HepG2 (cell line): Measurements from ENCODE around the gene SRSF10. TPM values are rescaled to one million over a fixed set of nuclear protein-coding genes. Genes with fewer than 3 reads are reported as not detected.

Experiments used
- ARHGAP35 ChIP-seq: sonication (generic); formaldehyde crosslinking; IDR thresholded peaks from 2 replicates; pipeline ENCODE4 v1.9.0; 2022; ENCODE audit warnings: mild to moderate bottlenecking, inconsistent platforms, moderate library complexity, missing genetic modification reagents, borderline replicate concordance
- ATF7 ChIP-seq, 2 experiments: fragments of 450-650 bp in 1 of 2; sonication (generic) in 1 of 2; formaldehyde crosslinking in 1 of 2; IDR thresholded peaks; 2 replicates each; pipeline versions ENCODE4 v1.4.0 to v1.6.1; 2016 to 2020; ENCODE audit warnings: antibody characterized with exemption in 1 of 2, mild to moderate bottlenecking in 1 of 2, missing genetic modification reagents in 1 of 2
- CENPT ChIP-seq: sonication (generic); formaldehyde crosslinking; IDR thresholded peaks from 2 replicates; pipeline ENCODE4 v1.8.0; 2022; ENCODE audit warnings: low read depth, mild to moderate bottlenecking, moderate library complexity, missing genetic modification reagents
- CREB3 ChIP-seq: sonication (generic); formaldehyde crosslinking; IDR thresholded peaks from 2 replicates; pipeline ENCODE4 v1.5.0; 2020; ENCODE audit warnings: missing genetic modification reagents
- DBP ChIP-seq: sonication (generic); formaldehyde crosslinking; IDR thresholded peaks from 2 replicates; pipeline ENCODE4 v1.4.0; 2020; ENCODE audit warnings: missing genetic modification reagents; ENCODE audit errors: not compliant biosample characterization
- FOXA3 ChIP-seq: IDR thresholded peaks from 2 replicates; pipeline ENCODE4 v1.6.1; 2016; ENCODE audit warnings: missing genetic modification reagents, missing compliant biosample characterization
- GATAD1 ChIP-seq: IDR thresholded peaks from 2 replicates; pipeline ENCODE4 v1.6.1; 2016; ENCODE audit warnings: missing genetic modification reagents, missing compliant biosample characterization
- HOXD1 ChIP-seq: sonication (generic); formaldehyde crosslinking; IDR thresholded peaks from 2 replicates; pipeline ENCODE4 v1.5.0; 2020; ENCODE audit warnings: missing genetic modification reagents
- KMT2A ChIP-seq: sonication (generic); formaldehyde crosslinking; IDR thresholded peaks from 2 replicates; pipeline ENCODE4 v1.4.0; 2020; ENCODE audit warnings: missing genetic modification reagents
- MTERF4 ChIP-seq: sonication (generic); formaldehyde crosslinking; IDR thresholded peaks from 2 replicates; pipeline ENCODE4 v1.8.0; 2023; ENCODE audit warnings: mild to moderate bottlenecking, missing genetic modification reagents
- MYNN ChIP-seq: sonication (generic); formaldehyde crosslinking; IDR thresholded peaks from 2 replicates; pipeline ENCODE4 v1.4.0; 2020; ENCODE audit warnings: mild to moderate bottlenecking, low read depth, missing genetic modification reagents
- NCOA1 ChIP-seq: sonication (generic); formaldehyde crosslinking; IDR thresholded peaks from 2 replicates; pipeline ENCODE4 v1.9.0; 2021; ENCODE audit warnings: missing genetic modification reagents
- PHB2 ChIP-seq: fragments of 450-650 bp; IDR thresholded peaks from 2 replicates; pipeline ENCODE4 v1.6.1; 2018; ENCODE audit not compliant: partially characterized antibody
- RBM39 ChIP-seq: fragments of 200-400 bp; formaldehyde crosslinking; IDR thresholded peaks from one replicate; pipeline ENCODE4 v1.6.1; 2018; ENCODE audit warnings: antibody characterized with exemption, mild to moderate bottlenecking, low read depth, low read length; ENCODE audit not compliant: poor library complexity, severe bottlenecking
- SCMH1 ChIP-seq: sonication (generic); formaldehyde crosslinking; IDR thresholded peaks from 2 replicates; pipeline ENCODE4 v1.9.0; 2021; ENCODE audit warnings: missing genetic modification reagents, mild to moderate bottlenecking, borderline replicate concordance
- SMAD9 ChIP-seq: sonication (generic); formaldehyde crosslinking; IDR thresholded peaks from 2 replicates; pipeline ENCODE4 v1.5.1; 2020; ENCODE audit warnings: mild to moderate bottlenecking, missing genetic modification reagents
- SMC3 ChIP-seq: IDR thresholded peaks from 2 replicates; pipeline ENCODE4 v1.6.1; 2011; ENCODE audit warnings: low read length, improper control_type of control experiment
- SNAPC2 ChIP-seq: sonication (generic); formaldehyde crosslinking; IDR thresholded peaks from 2 replicates; pipeline ENCODE4 v1.8.1; 2022; ENCODE audit warnings: mild to moderate bottlenecking, missing genetic modification reagents
- THAP7 ChIP-seq: sonication (generic); formaldehyde crosslinking; IDR thresholded peaks from 2 replicates; pipeline ENCODE4 v1.8.1; 2023; ENCODE audit warnings: mild to moderate bottlenecking, missing genetic modification reagents
- TRIM24 ChIP-seq: sonication (generic); formaldehyde crosslinking; IDR thresholded peaks from 2 replicates; pipeline ENCODE4 v1.8.0; 2022; ENCODE audit warnings: mild to moderate bottlenecking, missing genetic modification reagents
- ZBTB21 ChIP-seq: sonication (generic); formaldehyde crosslinking; IDR thresholded peaks from 2 replicates; pipeline ENCODE4 v1.4.0; 2020; ENCODE audit warnings: missing genetic modification reagents
- ZFP62 ChIP-seq: sonication (generic); formaldehyde crosslinking; IDR thresholded peaks from 2 replicates; pipeline ENCODE4 v1.4.0; 2020; ENCODE audit warnings: missing genetic modification reagents
- ZNF20 ChIP-seq: sonication (generic); formaldehyde crosslinking; IDR thresholded peaks from 2 replicates; pipeline ENCODE4 v1.4.0; 2020; ENCODE audit warnings: mild to moderate bottlenecking, moderate library complexity, missing genetic modification reagents
- ZNF264 ChIP-seq: sonication (generic); formaldehyde crosslinking; IDR thresholded peaks from 2 replicates; pipeline ENCODE4 v1.4.0; 2020; ENCODE audit warnings: missing genetic modification reagents
- ZNF44 ChIP-seq: sonication (generic); formaldehyde crosslinking; IDR thresholded peaks from 2 replicates; pipeline ENCODE4 v1.5.1; 2020; ENCODE audit warnings: mild to moderate bottlenecking, missing genetic modification reagents
- ZNF558 ChIP-seq: sonication (generic); formaldehyde crosslinking; IDR thresholded peaks from 2 replicates; pipeline ENCODE4 v1.9.0; 2022; ENCODE audit warnings: mild to moderate bottlenecking, missing genetic modification reagents, borderline replicate concordance
- ZNF615 ChIP-seq: sonication (generic); formaldehyde crosslinking; IDR thresholded peaks from 2 replicates; pipeline ENCODE4 v1.5.0; 2020; ENCODE audit warnings: mild to moderate bottlenecking, missing genetic modification reagents, borderline replicate concordance
- ZNF720 ChIP-seq: sonication (generic); formaldehyde crosslinking; IDR thresholded peaks from 2 replicates; pipeline ENCODE4 v1.4.0; 2020; ENCODE audit warnings: missing genetic modification reagents
- ZNF746 ChIP-seq: sonication (generic); formaldehyde crosslinking; IDR thresholded peaks from 2 replicates; pipeline ENCODE4 v1.8.0; 2022; ENCODE audit warnings: mild to moderate bottlenecking, missing genetic modification reagents
- polyA plus RNA-seq, 8 experiments: library from polyadenylated mRNA; depleted of rRNA in 3 of 8; stranded (reverse) in 7 of 8; unstranded in 1 of 8; fragments of >200 nt; fragmentation: Illumina TruSeq in 4 of 8; extraction: Trizol in 4 of 8; gene quantifications; 2 replicates each; pipeline versions ENCODE4 v1.2.1 to v1.2.3, GENCODE V29; 2011 to 2016; ENCODE audit warnings: low read depth in 4 of 8, missing spikeins in 1 of 8, mixed read lengths in 1 of 8; ENCODE audit not compliant: insufficient read depth in 1 of 8
- total RNA-seq, 5 experiments: library from RNA; depleted of rRNA; stranded (reverse); fragments of >200 nt; fragmentation: Illumina TruSeq; extraction: Trizol; gene quantifications; 2 replicates each; pipeline ENCODE4 v1.2.3, GENCODE V29; 2016; ENCODE audit warnings: low read depth in 1 of 5

The SRSF10 gene
- total and polyA plus RNA-seq, 2 of the 13 experiments (the other 11 are each of a cell fraction or from before 2014, with no cell fraction given): 126 to 186 TPM

GRCh38 chr1:24022581-24023361, 42.6 kb upstream of the SRSF10 start (continued):
- TF ChIP-seq HOXD1 (no peak), ZNF264 (CRISPR knock-in tag) (no peak), SMC3 (no peak), ZNF20 (no peak), CENPT (CRISPR knock-in tag) (no peak), MYNN (CRISPR knock-in tag) (no peak), CREB3 (no peak), ATF7 (IDR thresholded peaks at IDR 0.05) (no peak), ATF7 (CRISPR knock-in tag; IDR thresholded peaks at IDR 0.05) (no peak), SNAPC2 (CRISPR knock-in tag) (no peak), SCMH1 (CRISPR knock-in tag) (no peak), NCOA1 (CRISPR knock-in tag) (no peak), DBP (no peak), ZNF615 (CRISPR knock-in tag) (no peak), PHB2 (no peak), MTERF4 (CRISPR knock-in tag) (no peak), KMT2A (no peak; the same call in 1 of the 2 replicates), GATAD1 (CRISPR knock-in tag) (peak; percentile 52; the same call in 1 of the 2 replicates), FOXA3 (CRISPR knock-in tag) (no peak), SMAD9 (CRISPR knock-in tag) (no peak), ZNF720 (CRISPR knock-in tag) (no peak), ZNF44 (CRISPR knock-in tag) (no peak), THAP7 (0 out of 2 replicates have a peak, but pooled peaks have one; percentile 63), RBM39 (no peak), TRIM24 (CRISPR knock-in tag) (no peak), ARHGAP35 (CRISPR knock-in tag) (no peak), ZBTB21 (CRISPR knock-in tag) (no peak), ZNF558 (CRISPR knock-in tag) (no peak), ZNF746 (no peak), ZFP62 (CRISPR knock-in tag) (no peak)
